SK-N-MC (cell line): Measurements from ENCODE around the gene HINT3.

Experiments
- DNase-seq: peaks from one replicate; pipeline ENCODE4 v3.0.0-alpha.2; 2011; ENCODE audit warnings: low read depth, low spot score
- H3K27ac ChIP-seq: fragments of 200-600 bp; sonication (generic); 2 replicates; pipeline ENCODE4 v1.5.1; 2016; ENCODE audit warnings: mixed run types
- H3K36me3 ChIP-seq: fragments of 200-600 bp; sonication (generic); 2 replicates; pipeline ENCODE4 v1.6.1; 2017; ENCODE audit warnings: antibody characterized with exemption, low read length, mixed read lengths; ENCODE audit not compliant: insufficient read depth
- H3K4me3 ChIP-seq: fragments of 200-600 bp; sonication (generic); 2 replicates; pipeline ENCODE4 v1.5.1; 2016
- H3K9ac ChIP-seq: fragments of 200-600 bp; sonication (generic); 2 replicates; pipeline ENCODE4 v1.8.0; 2017; ENCODE audit warnings: mixed run types, mixed read lengths; ENCODE audit not compliant: insufficient read length
- H3K9me3 ChIP-seq: fragments of 200-600 bp; sonication (generic); 2 replicates; pipeline ENCODE4 v1.6.1; 2017; ENCODE audit warnings: low read depth, mild to moderate bottlenecking, antibody characterized with exemption, low read length, moderate library complexity, mixed read lengths
- EZH2 ChIP-seq: fragments of 200-600 bp; sonication (generic); IDR thresholded peaks from one replicate; pipeline ENCODE4 v1.6.1; 2017; ENCODE audit warnings: antibody characterized with exemption
- FOXP2 ChIP-seq: optimal IDR thresholded peaks from 2 replicates; pipeline ENCODE3; 2011; ENCODE audit warnings: mild to moderate bottlenecking, moderate library complexity; ENCODE audit not compliant: insufficient read depth; ENCODE audit errors: extremely low read length, control extremely low read depth
- POLR2AphosphoS5 ChIP-seq: IDR thresholded peaks from 2 replicates; pipeline ENCODE4 v1.6.1; 2012; ENCODE audit warnings: mild to moderate bottlenecking, low read depth, low read length, borderline replicate concordance

HINT3 gene

GRCh38 chr6:126026001-126026400 lies 69.4 kb downstream of the HINT3 start:
- H3K9ac ChIP-seq, result no peak overlapping the region
- no peak overlapping the region for H3K4me3 ChIP-seq
- peaks cover 58% of the 10 kb centered on the region for H3K36me3 ChIP-seq
- DNase-seq, result no peak
- no peaks in the 10 kb centered on the region for H3K9me3 ChIP-seq
- TF ChIP-seq EZH2, result no peak
- TF ChIP-seq FOXP2, result no peak
- no peak for TF ChIP-seq POLR2AphosphoS5
- H3K27ac ChIP-seq, result no peak overlapping the region

- no peak for DNase-seq
- Histone ChIP-seq H3K4me3 (no peak overlapping the region), H3K9me3 (no peaks in the 10 kb centered on the region), H3K9ac (no peak overlapping the region), H3K27ac (no peak overlapping the region), H3K36me3 (peaks cover 44% of the 10 kb centered on the region)
- TF ChIP-seq POLR2AphosphoS5 (no peak), FOXP2 (no peak), EZH2 (no peak)
These were observed 71.0 kb downstream of the HINT3 start for GRCh38 chr6:126027601-126028000.
